ENCODE results near the gene WDHD1. TPM values are rescaled to one million over a fixed set of nuclear protein-coding genes. Genes with fewer than 3 reads are reported as not detected.
A peak's percentile ranks its signal among the peaks of the same experiment; 100 is the strongest.

Gene WDHD1, protein sequence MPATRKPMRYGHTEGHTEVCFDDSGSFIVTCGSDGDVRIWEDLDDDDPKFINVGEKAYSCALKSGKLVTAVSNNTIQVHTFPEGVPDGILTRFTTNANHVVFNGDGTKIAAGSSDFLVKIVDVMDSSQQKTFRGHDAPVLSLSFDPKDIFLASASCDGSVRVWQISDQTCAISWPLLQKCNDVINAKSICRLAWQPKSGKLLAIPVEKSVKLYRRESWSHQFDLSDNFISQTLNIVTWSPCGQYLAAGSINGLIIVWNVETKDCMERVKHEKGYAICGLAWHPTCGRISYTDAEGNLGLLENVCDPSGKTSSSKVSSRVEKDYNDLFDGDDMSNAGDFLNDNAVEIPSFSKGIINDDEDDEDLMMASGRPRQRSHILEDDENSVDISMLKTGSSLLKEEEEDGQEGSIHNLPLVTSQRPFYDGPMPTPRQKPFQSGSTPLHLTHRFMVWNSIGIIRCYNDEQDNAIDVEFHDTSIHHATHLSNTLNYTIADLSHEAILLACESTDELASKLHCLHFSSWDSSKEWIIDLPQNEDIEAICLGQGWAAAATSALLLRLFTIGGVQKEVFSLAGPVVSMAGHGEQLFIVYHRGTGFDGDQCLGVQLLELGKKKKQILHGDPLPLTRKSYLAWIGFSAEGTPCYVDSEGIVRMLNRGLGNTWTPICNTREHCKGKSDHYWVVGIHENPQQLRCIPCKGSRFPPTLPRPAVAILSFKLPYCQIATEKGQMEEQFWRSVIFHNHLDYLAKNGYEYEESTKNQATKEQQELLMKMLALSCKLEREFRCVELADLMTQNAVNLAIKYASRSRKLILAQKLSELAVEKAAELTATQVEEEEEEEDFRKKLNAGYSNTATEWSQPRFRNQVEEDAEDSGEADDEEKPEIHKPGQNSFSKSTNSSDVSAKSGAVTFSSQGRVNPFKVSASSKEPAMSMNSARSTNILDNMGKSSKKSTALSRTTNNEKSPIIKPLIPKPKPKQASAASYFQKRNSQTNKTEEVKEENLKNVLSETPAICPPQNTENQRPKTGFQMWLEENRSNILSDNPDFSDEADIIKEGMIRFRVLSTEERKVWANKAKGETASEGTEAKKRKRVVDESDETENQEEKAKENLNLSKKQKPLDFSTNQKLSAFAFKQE
- polyA plus RNA-seq (2011; rRNA removed), result 4.2 and 6.7 TPM in 2 replicates
- polyA minus RNA-seq (2011; rRNA and poly(A)+ RNA removed), result 5.6 and 9.7 TPM in 2 replicates

DNA sequence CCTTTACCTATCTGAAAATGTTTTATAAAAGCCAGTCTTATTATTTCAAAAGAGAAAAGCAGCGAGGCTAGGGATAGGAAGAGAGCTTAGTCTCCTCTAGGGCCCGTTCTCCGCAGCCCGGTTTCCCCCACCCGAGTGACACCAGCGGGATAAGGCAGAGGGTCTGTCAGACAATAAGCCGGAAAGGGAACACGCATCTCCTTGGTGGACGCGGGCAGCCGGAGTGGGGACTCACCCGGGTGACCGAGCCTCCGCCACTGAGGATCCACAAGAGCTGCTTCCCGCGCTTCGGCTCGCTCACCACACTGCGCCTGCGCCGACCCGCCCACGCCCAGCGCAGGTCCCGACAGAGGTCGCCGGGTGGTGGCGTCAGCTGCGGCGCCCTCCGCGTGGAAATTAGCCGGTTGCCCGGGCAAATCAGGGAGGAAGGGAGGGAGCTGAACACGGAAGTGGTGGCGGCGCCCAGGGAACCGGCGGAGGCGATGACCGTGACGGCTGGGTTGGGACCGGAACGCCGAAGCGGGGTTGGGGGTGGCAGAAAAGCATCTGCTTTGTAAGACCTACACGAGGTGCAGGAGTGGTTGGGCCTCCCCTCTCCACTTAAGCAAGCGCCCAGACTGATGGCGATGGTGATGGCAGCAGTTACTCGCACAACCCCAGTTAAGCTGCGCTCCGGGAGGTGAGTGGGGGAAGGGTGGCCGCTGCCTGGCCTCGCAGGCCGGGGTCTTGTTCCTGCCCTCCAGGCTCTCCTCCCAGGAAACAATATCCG is at the start of gene WDHD1, which contains the start of gene SOCS4:
WDHD1 (minus strand) TSS at position 307 of the 769 bp plus-strand sequence. CDS start 312 bp downstream, outside the sequence.
SOCS4 (plus strand) TSS at position 444 of the 769 bp plus-strand sequence. CDS start 15,806 bp downstream, outside the sequence.
- ChIA-PET POLR2A (interaction anchor here (0.6 to 2.5 kb wide), 4 partner anchors 12 to 102 kb away, joined by 3 to 13 read pairs (median 5); partner anchors contain the start of genes LGALS3 and MAPK1IP1L), CTCF (interaction anchor here (0.7 to 2.0 kb wide), 5 partner anchors 15 to 221 kb away, joined by 3 to 9 read pairs (median 6); partner anchors contain the start of gene MAPK1IP1L)
- peak within 1 kb of the TSS; percentile 76 for H3K27ac ChIP-seq (ENCODE audit: low read depth, low read length)
- TF ChIP-seq, protein P1, sequence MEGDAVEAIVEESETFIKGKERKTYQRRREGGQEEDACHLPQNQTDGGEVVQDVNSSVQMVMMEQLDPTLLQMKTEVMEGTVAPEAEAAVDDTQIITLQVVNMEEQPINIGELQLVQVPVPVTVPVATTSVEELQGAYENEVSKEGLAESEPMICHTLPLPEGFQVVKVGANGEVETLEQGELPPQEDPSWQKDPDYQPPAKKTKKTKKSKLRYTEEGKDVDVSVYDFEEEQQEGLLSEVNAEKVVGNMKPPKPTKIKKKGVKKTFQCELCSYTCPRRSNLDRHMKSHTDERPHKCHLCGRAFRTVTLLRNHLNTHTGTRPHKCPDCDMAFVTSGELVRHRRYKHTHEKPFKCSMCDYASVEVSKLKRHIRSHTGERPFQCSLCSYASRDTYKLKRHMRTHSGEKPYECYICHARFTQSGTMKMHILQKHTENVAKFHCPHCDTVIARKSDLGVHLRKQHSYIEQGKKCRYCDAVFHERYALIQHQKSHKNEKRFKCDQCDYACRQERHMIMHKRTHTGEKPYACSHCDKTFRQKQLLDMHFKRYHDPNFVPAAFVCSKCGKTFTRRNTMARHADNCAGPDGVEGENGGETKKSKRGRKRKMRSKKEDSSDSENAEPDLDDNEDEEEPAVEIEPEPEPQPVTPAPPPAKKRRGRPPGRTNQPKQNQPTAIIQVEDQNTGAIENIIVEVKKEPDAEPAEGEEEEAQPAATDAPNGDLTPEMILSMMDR (IDR thresholded peaks at IDR 0.05; ENCODE audit: low read depth, low read length), result no peak; the same call in 1 of the 2 replicates
- DNase-seq (ENCODE audit: low read depth, low spot score), result peak; percentile 63
- no peaks in the 10 kb centered on the region for H3K27me3 ChIP-seq (ENCODE audit: control insufficient read depth, insufficient read depth, low read length)
- peak within 1 kb of the TSS; percentile 87 for H3K4me3 ChIP-seq (ENCODE audit: low read depth, low read length)
- no peaks in the 10 kb centered on the region for H3K9me3 ChIP-seq (ENCODE audit: control insufficient read depth, insufficient read depth, low read length)

DNA sequence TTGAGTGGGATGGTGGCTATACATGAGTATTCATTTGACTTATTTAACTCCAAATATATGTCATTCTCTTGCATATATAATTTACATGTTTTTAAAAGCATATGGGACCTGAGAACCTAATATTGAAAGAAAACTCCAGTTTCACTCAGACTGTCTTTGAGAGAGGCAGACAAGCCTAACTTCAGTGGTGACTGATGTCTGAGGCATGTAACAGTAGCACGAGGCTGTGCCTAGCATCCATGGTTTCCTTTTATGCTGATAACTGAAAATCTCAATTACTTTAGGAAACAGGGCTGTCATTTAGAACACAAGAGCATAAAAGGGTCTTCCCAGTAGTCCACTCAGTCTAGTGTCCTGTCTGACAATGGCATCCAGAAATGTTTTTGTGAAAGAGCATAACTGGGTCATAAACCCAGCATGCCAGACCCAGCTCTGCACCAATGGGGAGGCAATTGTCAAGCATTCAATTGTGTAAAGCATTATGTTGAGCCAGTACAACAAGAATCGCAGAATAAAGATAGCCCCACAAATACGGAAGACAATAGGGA is 48.8 kb upstream of the WDHD1 start:
- no peak overlapping the region for H3K27ac ChIP-seq (ENCODE audit: low read depth, low read length)
- POLR2A ChIA-PET, result interaction anchor here (0.9 kb wide), 1 partner anchor 16 kb away, joined by 8 read pairs; no protein-coding TSS in a partner anchor
- CTCF ChIA-PET, result interaction anchor here (0.6 to 2.3 kb wide), 3 partner anchors 10 to 85 kb away, joined by 3 to 8 read pairs (median 7); no protein-coding TSS in a partner anchor
- no peaks in the 10 kb centered on the region for H3K27me3 ChIP-seq (ENCODE audit: control insufficient read depth, insufficient read depth, low read length)
- H3K9me3 ChIP-seq (ENCODE audit: control insufficient read depth, insufficient read depth, low read length), result no peaks in the 10 kb centered on the region
- TF ChIP-seq, protein P1 (IDR thresholded peaks at IDR 0.05; ENCODE audit: low read depth, low read length), result no peak
- H3K4me3 ChIP-seq (ENCODE audit: low read depth, low read length), result no peak overlapping the region
- DNase-seq (ENCODE audit: low read depth, low spot score), result no peak

DNA sequence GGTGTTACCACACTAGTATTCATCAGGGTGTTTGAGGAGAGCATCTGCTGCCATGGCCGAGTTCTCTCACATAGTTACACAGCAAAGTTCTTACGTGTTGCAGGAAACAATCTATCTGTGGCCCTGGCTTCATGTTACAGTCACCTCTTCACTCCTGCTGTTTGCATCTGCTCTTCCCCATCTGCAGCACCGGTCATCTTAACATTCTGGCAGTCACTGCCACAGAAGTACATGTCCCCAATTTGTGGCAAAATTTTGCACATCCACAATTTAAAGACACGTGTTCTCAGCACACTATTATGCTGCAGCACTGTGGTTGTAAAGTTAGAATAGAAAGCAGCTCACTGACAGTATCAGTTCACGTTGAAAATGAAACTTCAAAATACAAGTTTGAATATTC is 47.8 kb upstream of the WDHD1 start:
- H3K27me3 ChIP-seq (ENCODE audit: control insufficient read depth, insufficient read depth, low read length), result no peaks in the 10 kb centered on the region
- ChIA-PET CTCF (interaction anchor here (1.5 kb wide), 1 partner anchor 23 kb away, joined by 4 read pairs; the partner anchor contains the start of gene MAPK1IP1L), POLR2A (no interaction called here)
- no peak overlapping the region for H3K27ac ChIP-seq (ENCODE audit: low read depth, low read length)
- peak overlapping the region; percentile 33; the same call in 1 of the 2 replicates for H3K4me3 ChIP-seq (ENCODE audit: low read depth, low read length)
- no peak for DNase-seq (ENCODE audit: low read depth, low spot score)
- H3K9me3 ChIP-seq (ENCODE audit: control insufficient read depth, insufficient read depth, low read length), result no peaks in the 10 kb centered on the region
- TF ChIP-seq, protein P1 (IDR thresholded peaks at IDR 0.05; ENCODE audit: low read depth, low read length), result no peak

DNA sequence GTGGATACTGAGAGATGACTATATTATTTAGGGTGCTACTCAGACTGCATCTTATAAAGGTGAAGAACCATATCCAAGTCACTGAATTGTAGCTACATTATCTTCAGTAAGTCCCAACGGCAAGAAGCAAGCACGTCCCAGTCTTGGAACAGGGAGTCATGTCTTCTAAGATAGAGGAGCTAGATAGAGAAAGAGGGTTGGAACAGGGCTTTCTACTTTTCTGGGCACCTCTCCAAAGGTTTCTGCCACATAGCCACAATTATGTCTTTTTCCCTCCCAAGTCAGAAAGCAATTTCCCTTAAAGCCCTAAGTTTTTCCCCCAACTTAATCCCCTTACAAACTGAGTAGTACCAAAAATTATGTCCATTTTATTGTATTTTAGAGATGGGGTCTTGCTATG is 47.0 kb upstream of the WDHD1 start:
- Histone ChIP-seq H3K9me3 (ENCODE audit: control insufficient read depth, insufficient read depth, low read length) (no peaks in the 10 kb centered on the region), H3K27me3 (ENCODE audit: control insufficient read depth, insufficient read depth, low read length) (no peaks in the 10 kb centered on the region), H3K4me3 (ENCODE audit: low read depth, low read length) (no peak overlapping the region), H3K27ac (ENCODE audit: low read depth, low read length) (no peak overlapping the region)
- TF ChIP-seq, protein P1 (IDR thresholded peaks at IDR 0.05; ENCODE audit: low read depth, low read length), result no peak
- ChIA-PET CTCF (interaction anchor here (0.5 to 1.5 kb wide), 2 partner anchors 22 to 88 kb away, joined by 3 to 4 read pairs; partner anchors contain the start of gene MAPK1IP1L), POLR2A (no interaction called here)
- DNase-seq (ENCODE audit: low read depth, low spot score), result no peak
